Adipocyte (in vitro differentiated cells): ENCODE results near the gene CDK9.

ENCODE experiments used
- DNase-seq: peaks from one replicate; pipeline ENCODE4 v3.0.0-alpha.2; 2015; ENCODE audit warnings: low read depth
- H3K27me3 ChIP-seq: replicated peaks from 2 replicates; pipeline ENCODE4 v1.7.0; 2013; ENCODE audit warnings: mild to moderate bottlenecking, low read length, moderate library complexity; ENCODE audit not compliant: control insufficient read depth, insufficient read depth
- H3K36me3 ChIP-seq: 2 replicates; pipeline ENCODE4 v1.7.0; 2013; ENCODE audit warnings: low read length, mild to moderate bottlenecking, moderate library complexity; ENCODE audit not compliant: control insufficient read depth, insufficient read depth, severe bottlenecking
- H3K4me1 ChIP-seq: 2 replicates; pipeline ENCODE4 v1.7.0; 2013; ENCODE audit warnings: mild to moderate bottlenecking, low read length, moderate library complexity; ENCODE audit not compliant: control insufficient read depth, insufficient read depth
- H3K4me3 ChIP-seq: 2 replicates; pipeline ENCODE4 v1.7.0; 2013; ENCODE audit warnings: mild to moderate bottlenecking, low read length, moderate library complexity
- H3K9ac ChIP-seq: 2 replicates; pipeline ENCODE4 v1.7.0; 2013; ENCODE audit warnings: mild to moderate bottlenecking, low read length, moderate library complexity
- H3K9me3 ChIP-seq: 2 replicates; pipeline ENCODE4 v1.7.0; 2013; ENCODE audit warnings: mild to moderate bottlenecking, low read length, moderate library complexity; ENCODE audit not compliant: control insufficient read depth

The CDK9 gene

GRCh38 chr9:127763918-127764384 is 21.9 kb upstream of the CDK9 start:
- Histone ChIP-seq H3K4me3 (no peak overlapping the region), H3K4me1 (no peaks in the 10 kb centered on the region), H3K36me3 (no peaks in the 10 kb centered on the region), H3K27me3 (peaks cover 34% of the 10 kb centered on the region), H3K9ac (no peak overlapping the region), H3K9me3 (no peaks in the 10 kb centered on the region)
- DNase-seq = no peak

DNA sequence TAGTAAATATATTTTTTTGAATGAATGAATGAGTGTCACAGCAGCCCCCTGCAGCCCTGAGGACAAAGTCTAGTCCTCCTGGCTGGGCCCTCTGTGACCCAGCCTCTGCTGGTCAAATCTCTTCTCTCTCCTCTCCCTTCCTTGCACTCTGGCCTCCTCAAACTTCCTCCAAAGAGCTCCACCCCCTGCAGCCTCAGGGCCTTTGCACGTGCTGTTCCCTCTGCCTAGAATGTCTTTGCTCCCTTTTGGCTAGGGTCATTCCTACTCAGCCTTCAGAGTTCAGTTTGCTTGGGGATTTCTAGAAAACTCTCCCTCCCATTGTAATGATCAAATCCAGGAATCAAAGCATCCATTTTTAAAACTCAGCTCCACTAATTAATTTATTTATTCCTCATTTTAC is 20.4 kb upstream of the CDK9 start:
- no peaks in the 10 kb centered on the region for H3K9me3 ChIP-seq
- no peak overlapping the region for H3K9ac ChIP-seq
- no peak overlapping the region for H3K4me3 ChIP-seq
- no peaks in the 10 kb centered on the region for H3K4me1 ChIP-seq
- H3K36me3 ChIP-seq = no peaks in the 10 kb centered on the region
- no peak for DNase-seq
- peaks cover 34% of the 10 kb centered on the region for H3K27me3 ChIP-seq

DNA sequence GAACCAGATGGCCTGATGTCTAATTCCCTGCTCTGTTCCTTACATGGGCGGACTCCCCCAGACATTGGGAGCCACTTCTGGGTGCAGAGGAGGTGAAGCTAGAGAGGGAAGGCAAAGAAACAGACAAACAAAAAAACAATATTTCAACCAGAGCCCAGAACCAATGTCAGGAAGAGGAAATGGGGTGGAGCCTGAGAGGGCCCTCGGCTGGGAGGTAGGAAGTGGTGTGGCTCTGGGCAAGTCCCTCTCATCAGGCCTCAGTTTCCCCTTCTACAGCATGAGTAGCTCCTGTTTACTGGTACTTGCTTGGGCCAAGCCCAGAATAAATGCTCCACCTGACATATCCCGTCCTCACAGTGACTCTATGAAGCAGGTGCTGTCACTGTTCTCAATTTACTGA is 18.4 kb upstream of the CDK9 start:
- Histone ChIP-seq H3K36me3 (no peaks in the 10 kb centered on the region), H3K9ac (no peak overlapping the region), H3K4me1 (peaks cover 6% of the 10 kb centered on the region), H3K27me3 (peaks cover 21% of the 10 kb centered on the region), H3K9me3 (no peaks in the 10 kb centered on the region), H3K4me3 (no peak overlapping the region)
- no peak for DNase-seq

DNA sequence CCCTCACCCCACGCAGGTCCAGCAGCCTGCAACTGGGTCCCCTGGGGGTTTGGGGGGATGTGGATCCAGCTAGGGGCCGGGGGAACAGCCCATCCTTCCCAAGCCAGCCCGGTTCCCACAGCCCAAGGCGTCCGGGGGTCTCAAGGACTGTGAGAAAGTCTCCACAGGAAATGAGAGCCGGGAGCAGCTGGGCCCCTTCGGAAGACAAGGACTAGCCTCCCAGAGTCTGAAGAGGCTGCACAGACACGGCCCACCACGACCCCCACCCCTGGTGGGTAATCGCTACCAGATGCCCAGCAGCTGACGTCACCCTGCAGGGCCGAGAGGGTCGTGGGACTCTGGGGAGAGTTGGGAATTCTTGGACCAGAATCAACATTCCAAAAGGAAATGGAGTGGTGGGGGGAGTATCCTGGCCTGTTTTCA is 17.9 kb upstream of the CDK9 start:
- Histone ChIP-seq H3K9me3 (no peaks in the 10 kb centered on the region), H3K36me3 (no peaks in the 10 kb centered on the region), H3K9ac (no peak overlapping the region), H3K4me1 (peaks cover 6% of the 10 kb centered on the region), H3K27me3 (peaks cover 16% of the 10 kb centered on the region), H3K4me3 (no peak overlapping the region)
- no peak for DNase-seq

GRCh38 chr9:127768698-127769097 is 17.1 kb upstream of the CDK9 start:
- no peak for DNase-seq
- peaks cover 16% of the 10 kb centered on the region for H3K27me3 ChIP-seq
- H3K9me3 ChIP-seq = no peaks in the 10 kb centered on the region
- no peak overlapping the region for H3K9ac ChIP-seq
- H3K4me3 ChIP-seq = no peak overlapping the region
- H3K4me1 ChIP-seq = peaks cover 6% of the 10 kb centered on the region
- no peaks in the 10 kb centered on the region for H3K36me3 ChIP-seq

- Histone ChIP-seq H3K4me1 (peaks cover 6% of the 10 kb centered on the region), H3K27me3 (peaks cover 20% of the 10 kb centered on the region), H3K9ac (no peak overlapping the region), H3K4me3 (no peak overlapping the region), H3K9me3 (no peaks in the 10 kb centered on the region), H3K36me3 (no peaks in the 10 kb centered on the region)
- no peak for DNase-seq
These were observed 16.7 kb upstream of the CDK9 start for GRCh38 chr9:127769101-127769500.

DNA sequence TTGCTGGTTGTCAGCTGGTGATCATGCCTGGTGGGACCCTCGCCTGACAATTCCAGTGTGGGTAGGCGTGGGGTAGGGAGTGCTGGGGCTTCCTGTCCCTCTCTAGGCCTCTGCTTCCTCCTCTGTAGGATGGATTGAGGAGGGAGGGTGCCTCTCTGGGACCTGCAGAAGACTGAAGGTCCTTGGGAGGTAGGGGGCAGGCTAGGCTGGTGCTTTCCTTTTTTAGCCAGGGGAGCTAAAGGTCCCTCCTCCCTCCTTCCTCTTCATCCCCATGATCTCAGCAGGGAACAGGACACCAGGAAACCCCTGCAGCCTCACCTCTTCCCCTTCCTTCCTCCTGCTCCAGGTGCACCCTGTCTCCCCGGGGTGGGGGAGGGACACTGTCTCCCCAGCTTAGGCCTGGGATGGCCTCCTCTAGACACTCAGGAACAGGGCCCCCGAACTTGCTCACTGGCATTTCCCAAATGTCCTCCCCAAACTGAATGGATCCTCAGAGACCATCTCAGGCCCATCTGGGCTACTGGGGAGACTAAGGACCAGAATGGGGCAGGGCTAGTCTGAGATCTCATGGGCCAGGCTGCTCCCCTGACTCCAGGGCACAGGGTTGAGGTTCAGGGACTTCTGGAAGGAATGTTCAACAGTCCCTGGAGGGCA is 15.8 kb upstream of the CDK9 start:
- no peak for DNase-seq
- no peak overlapping the region for H3K4me3 ChIP-seq
- peaks cover 6% of the 10 kb centered on the region for H3K4me1 ChIP-seq
- H3K9me3 ChIP-seq = no peaks in the 10 kb centered on the region
- H3K9ac ChIP-seq = no peak overlapping the region
- H3K27me3 ChIP-seq = peaks cover 23% of the 10 kb centered on the region
- no peaks in the 10 kb centered on the region for H3K36me3 ChIP-seq

DNA sequence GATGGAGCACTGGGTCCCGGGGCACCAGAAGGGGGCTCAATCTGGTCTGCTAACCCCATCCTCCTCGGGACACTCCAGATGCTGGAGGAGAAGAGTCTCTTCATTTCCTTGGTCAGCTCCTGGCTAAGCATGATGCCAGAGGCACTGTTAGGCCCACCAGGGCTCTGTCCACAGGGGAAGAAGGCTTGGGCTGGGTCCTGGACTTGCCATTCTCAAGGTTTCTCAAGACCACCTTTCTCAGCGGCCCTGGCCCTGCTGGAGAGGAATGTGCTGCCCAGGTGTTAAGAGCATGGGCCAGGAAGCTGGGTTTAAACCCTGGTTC is 15.3 kb upstream of the CDK9 start:
- no peak for DNase-seq
- Histone ChIP-seq H3K9ac (peak overlapping the region; percentile 54), H3K4me3 (peak overlapping the region; percentile 78), H3K36me3 (no peaks in the 10 kb centered on the region), H3K27me3 (peaks cover 22% of the 10 kb centered on the region), H3K4me1 (peaks cover 6% of the 10 kb centered on the region), H3K9me3 (no peaks in the 10 kb centered on the region)

GRCh38 chr9:127770905-127771569 is 14.8 kb upstream of the CDK9 start:
- Histone ChIP-seq H3K9ac (peak overlapping the region; percentile 54), H3K4me3 (peak overlapping the region; percentile 78), H3K4me1 (peaks cover 6% of the 10 kb centered on the region), H3K36me3 (no peaks in the 10 kb centered on the region), H3K9me3 (no peaks in the 10 kb centered on the region), H3K27me3 (peaks cover 17% of the 10 kb centered on the region)
- peak; percentile 97 for DNase-seq

GRCh38 chr9:127771570-127772189 is 14.2 kb upstream of the CDK9 start:
- no peak overlapping the region for H3K9ac ChIP-seq
- peaks cover 6% of the 10 kb centered on the region for H3K4me1 ChIP-seq
- H3K9me3 ChIP-seq = no peaks in the 10 kb centered on the region
- no peak for DNase-seq
- H3K36me3 ChIP-seq = no peaks in the 10 kb centered on the region
- H3K4me3 ChIP-seq = peak overlapping the region; percentile 78
- peaks cover 13% of the 10 kb centered on the region for H3K27me3 ChIP-seq

GRCh38 chr9:127772603-127773002 is 13.2 kb upstream of the CDK9 start:
- Histone ChIP-seq H3K36me3 (no peaks in the 10 kb centered on the region), H3K9me3 (no peaks in the 10 kb centered on the region), H3K4me3 (no peak overlapping the region), H3K27me3 (peaks cover 13% of the 10 kb centered on the region), H3K4me1 (peaks cover 6% of the 10 kb centered on the region), H3K9ac (no peak overlapping the region)
- no peak for DNase-seq
